Measurements from ENCODE around the gene FOXL2.

DNA sequence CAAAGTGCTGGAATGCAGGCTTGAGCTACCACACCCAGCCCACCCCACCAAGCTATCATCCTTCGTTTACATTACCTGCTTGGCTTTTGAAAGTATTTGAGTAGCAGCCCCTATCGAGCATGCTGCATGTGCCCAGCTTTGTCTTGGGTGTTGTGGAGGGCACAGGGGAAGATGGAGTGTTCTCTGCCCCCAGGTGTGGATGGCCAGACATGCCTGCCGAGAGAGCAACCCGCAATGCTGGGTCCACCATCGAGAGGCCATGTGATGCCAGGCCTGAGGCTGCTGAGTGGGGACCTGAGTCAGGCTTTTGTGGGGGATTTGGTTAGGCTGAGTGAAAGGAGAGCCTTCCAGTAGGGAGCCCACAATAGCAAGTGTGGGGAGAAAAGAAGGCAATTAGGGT, 26.0 kb upstream of the FOXL2 start:
- TF ChIP-seq, protein P1, sequence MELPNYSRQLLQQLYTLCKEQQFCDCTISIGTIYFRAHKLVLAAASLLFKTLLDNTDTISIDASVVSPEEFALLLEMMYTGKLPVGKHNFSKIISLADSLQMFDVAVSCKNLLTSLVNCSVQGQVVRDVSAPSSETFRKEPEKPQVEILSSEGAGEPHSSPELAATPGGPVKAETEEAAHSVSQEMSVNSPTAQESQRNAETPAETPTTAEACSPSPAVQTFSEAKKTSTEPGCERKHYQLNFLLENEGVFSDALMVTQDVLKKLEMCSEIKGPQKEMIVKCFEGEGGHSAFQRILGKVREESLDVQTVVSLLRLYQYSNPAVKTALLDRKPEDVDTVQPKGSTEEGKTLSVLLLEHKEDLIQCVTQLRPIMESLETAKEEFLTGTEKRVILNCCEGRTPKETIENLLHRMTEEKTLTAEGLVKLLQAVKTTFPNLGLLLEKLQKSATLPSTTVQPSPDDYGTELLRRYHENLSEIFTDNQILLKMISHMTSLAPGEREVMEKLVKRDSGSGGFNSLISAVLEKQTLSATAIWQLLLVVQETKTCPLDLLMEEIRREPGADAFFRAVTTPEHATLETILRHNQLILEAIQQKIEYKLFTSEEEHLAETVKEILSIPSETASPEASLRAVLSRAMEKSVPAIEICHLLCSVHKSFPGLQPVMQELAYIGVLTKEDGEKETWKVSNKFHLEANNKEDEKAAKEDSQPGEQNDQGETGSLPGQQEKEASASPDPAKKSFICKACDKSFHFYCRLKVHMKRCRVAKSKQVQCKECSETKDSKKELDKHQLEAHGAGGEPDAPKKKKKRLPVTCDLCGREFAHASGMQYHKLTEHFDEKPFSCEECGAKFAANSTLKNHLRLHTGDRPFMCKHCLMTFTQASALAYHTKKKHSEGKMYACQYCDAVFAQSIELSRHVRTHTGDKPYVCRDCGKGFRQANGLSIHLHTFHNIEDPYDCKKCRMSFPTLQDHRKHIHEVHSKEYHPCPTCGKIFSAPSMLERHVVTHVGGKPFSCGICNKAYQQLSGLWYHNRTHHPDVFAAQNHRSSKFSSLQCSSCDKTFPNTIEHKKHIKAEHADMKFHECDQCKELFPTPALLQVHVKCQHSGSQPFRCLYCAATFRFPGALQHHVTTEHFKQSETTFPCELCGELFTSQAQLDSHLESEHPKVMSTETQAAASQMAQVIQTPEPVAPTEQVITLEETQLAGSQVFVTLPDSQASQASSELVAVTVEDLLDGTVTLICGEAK (IDR thresholded peaks at IDR 0.05), result no peak
- TF ChIP-seq, protein P1 (CRISPR knock-in tag; IDR thresholded peaks at IDR 0.05), result no peak
- no peak for TF ChIP-seq NFRKB (IDR thresholded peaks at IDR 0.05)
- TF ChIP-seq, protein P2, sequence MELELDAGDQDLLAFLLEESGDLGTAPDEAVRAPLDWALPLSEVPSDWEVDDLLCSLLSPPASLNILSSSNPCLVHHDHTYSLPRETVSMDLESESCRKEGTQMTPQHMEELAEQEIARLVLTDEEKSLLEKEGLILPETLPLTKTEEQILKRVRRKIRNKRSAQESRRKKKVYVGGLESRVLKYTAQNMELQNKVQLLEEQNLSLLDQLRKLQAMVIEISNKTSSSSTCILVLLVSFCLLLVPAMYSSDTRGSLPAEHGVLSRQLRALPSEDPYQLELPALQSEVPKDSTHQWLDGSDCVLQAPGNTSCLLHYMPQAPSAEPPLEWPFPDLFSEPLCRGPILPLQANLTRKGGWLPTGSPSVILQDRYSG (CRISPR knock-in tag; IDR thresholded peaks at IDR 0.05), result no peak
- no peak for TF ChIP-seq POLR2A (IDR thresholded peaks at IDR 0.05; ENCODE audit: insufficient read depth in 1 of 2, low read depth in 2 of 2, low read length in 2 of 2)
- TF ChIP-seq, protein P3, sequence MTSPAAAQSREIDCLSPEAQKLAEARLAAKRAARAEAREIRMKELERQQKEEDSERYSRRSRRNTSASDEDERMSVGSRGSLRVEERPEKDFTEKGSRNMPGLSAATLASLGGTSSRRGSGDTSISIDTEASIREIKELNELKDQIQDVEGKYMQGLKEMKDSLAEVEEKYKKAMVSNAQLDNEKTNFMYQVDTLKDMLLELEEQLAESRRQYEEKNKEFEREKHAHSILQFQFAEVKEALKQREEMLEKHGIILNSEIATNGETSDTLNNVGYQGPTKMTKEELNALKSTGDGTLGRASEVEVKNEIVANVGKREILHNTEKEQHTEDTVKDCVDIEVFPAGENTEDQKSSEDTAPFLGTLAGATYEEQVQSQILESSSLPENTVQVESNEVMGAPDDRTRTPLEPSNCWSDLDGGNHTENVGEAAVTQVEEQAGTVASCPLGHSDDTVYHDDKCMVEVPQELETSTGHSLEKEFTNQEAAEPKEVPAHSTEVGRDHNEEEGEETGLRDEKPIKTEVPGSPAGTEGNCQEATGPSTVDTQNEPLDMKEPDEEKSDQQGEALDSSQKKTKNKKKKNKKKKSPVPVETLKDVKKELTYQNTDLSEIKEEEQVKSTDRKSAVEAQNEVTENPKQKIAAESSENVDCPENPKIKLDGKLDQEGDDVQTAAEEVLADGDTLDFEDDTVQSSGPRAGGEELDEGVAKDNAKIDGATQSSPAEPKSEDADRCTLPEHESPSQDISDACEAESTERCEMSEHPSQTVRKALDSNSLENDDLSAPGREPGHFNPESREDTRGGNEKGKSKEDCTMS (CRISPR knock-in tag; conservative IDR thresholded peaks at IDR 0.05), result no peak
- TF ChIP-seq NFYB (CRISPR knock-in tag; IDR thresholded peaks at IDR 0.05), result no peak
- TF ChIP-seq, protein P4, sequence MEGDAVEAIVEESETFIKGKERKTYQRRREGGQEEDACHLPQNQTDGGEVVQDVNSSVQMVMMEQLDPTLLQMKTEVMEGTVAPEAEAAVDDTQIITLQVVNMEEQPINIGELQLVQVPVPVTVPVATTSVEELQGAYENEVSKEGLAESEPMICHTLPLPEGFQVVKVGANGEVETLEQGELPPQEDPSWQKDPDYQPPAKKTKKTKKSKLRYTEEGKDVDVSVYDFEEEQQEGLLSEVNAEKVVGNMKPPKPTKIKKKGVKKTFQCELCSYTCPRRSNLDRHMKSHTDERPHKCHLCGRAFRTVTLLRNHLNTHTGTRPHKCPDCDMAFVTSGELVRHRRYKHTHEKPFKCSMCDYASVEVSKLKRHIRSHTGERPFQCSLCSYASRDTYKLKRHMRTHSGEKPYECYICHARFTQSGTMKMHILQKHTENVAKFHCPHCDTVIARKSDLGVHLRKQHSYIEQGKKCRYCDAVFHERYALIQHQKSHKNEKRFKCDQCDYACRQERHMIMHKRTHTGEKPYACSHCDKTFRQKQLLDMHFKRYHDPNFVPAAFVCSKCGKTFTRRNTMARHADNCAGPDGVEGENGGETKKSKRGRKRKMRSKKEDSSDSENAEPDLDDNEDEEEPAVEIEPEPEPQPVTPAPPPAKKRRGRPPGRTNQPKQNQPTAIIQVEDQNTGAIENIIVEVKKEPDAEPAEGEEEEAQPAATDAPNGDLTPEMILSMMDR (CRISPR knock-in tag; IDR thresholded peaks at IDR 0.05), result no peak
